Measurements from ENCODE around the gene SLC28A1.

SLC28A1 gene

GRCh38 chr15:84887938-84888337, 3.5 kb downstream of the SLC28A1 start:
- no peak for DNase-seq

- no peak for DNase-seq
Measured at GRCh38 chr15:84888639-84889038, 4.2 kb downstream of the SLC28A1 start.

- DNase-seq, result no peak
Measured at GRCh38 chr15:84889313-84889990, 5.0 kb downstream of the SLC28A1 start.

GRCh38 chr15:84889991-84890669, 5.7 kb downstream of the SLC28A1 start:
- DNase-seq, result no peak

- no peak for DNase-seq
Measured at GRCh38 chr15:84890670-84891162, 6.3 kb downstream of the SLC28A1 start.

- no peak for DNase-seq
Measured at GRCh38 chr15:84891339-84891738, 6.9 kb downstream of the SLC28A1 start.

GRCh38 chr15:84892786-84893307, 8.4 kb downstream of the SLC28A1 start:
- DNase-seq, result no peak

- DNase-seq, result no peak
Measured at GRCh38 chr15:84893607-84894006, 9.1 kb downstream of the SLC28A1 start.

- DNase-seq, result peak; percentile 18
Measured at GRCh38 chr15:84894736-84895425, 10.4 kb downstream of the SLC28A1 start.

GRCh38 chr15:84898761-84899160, 14.3 kb downstream of the SLC28A1 start:
- DNase-seq, result no peak

GRCh38 chr15:84899750-84900149, 15.3 kb downstream of the SLC28A1 start:
- DNase-seq, result no peak

- no peak for DNase-seq
Measured at GRCh38 chr15:84901540-84901939, 17.1 kb downstream of the SLC28A1 start.

- DNase-seq, result no peak
Measured at GRCh38 chr15:84903751-84904150, 19.3 kb downstream of the SLC28A1 start.

- DNase-seq, result no peak
Measured at GRCh38 chr15:84904419-84904818, 20.0 kb downstream of the SLC28A1 start.

- DNase-seq, result no peak
Measured at GRCh38 chr15:84905016-84905916, 20.8 kb downstream of the SLC28A1 start.

GRCh38 chr15:84907731-84908130, 23.3 kb downstream of the SLC28A1 start:
- DNase-seq, result no peak

GRCh38 chr15:84908564-84908963, 24.1 kb downstream of the SLC28A1 start:
- DNase-seq, result no peak

GRCh38 chr15:84909029-84909428, 24.6 kb downstream of the SLC28A1 start:
- DNase-seq, result no peak

GRCh38 chr15:84909782-84910181, 25.3 kb downstream of the SLC28A1 start:
- DNase-seq, result no peak

- no peak for DNase-seq
Measured at GRCh38 chr15:84910928-84911623, 26.6 kb downstream of the SLC28A1 start.

- peak; percentile 99 for DNase-seq
Measured at GRCh38 chr15:84911879-84912660, 27.6 kb downstream of the SLC28A1 start.
